ENCODE measurements around the gene KLHDC7B.

KLHDC7B gene

GRCh38 chr22:50577697-50577986 lies 31.9 kb downstream of the KLHDC7B start:
- DNase-seq (ENCODE audit: insufficient read length, low spot score) (no peak), FAIRE-seq (no peak)
- TF ChIP-seq POLR2AphosphoS5 (IDR thresholded peaks at IDR 0.05; ENCODE audit: low read depth, low read length) (no peak), POU2F2 (IDR thresholded peaks at IDR 0.05; ENCODE audit: low read depth, low read length) (no peak), SPI1 (IDR thresholded peaks at IDR 0.05; ENCODE audit: low read depth, low read length) (no peak), PAX5 (IDR thresholded peaks at IDR 0.05; ENCODE audit: insufficient read depth, low read length, severe bottlenecking) (no peak), TAF1 (IDR thresholded peaks at IDR 0.05; ENCODE audit: low read depth, low read length) (no peak), POLR2A (IDR thresholded peaks at IDR 0.05; ENCODE audit: low read depth, low read length) (no peak)

- no peak for DNase-seq (ENCODE audit: insufficient read length, low spot score)
- no peak for TF ChIP-seq POLR2AphosphoS5 (IDR thresholded peaks at IDR 0.05; ENCODE audit: low read depth, low read length)
- no peak for TF ChIP-seq TAF1 (IDR thresholded peaks at IDR 0.05; ENCODE audit: low read depth, low read length)
- no peak for TF ChIP-seq SPI1 (IDR thresholded peaks at IDR 0.05; ENCODE audit: low read depth, low read length)
- TF ChIP-seq POU2F2 (IDR thresholded peaks at IDR 0.05; ENCODE audit: low read depth, low read length): no peak
- no peak for FAIRE-seq
Measured at GRCh38 chr22:50577987-50578775, 32.5 kb downstream of the KLHDC7B start, which contains the start of gene CPT1B. CPT1B (minus strand) TSS chr22:50578427; CDS start chr22:50577915, 512 bp downstream.

GRCh38 chr22:50578776-50579310 lies 33.1 kb downstream of the KLHDC7B start:
- FAIRE-seq (no peak), DNase-seq (ENCODE audit: insufficient read length, low spot score) (no peak)

DNA sequence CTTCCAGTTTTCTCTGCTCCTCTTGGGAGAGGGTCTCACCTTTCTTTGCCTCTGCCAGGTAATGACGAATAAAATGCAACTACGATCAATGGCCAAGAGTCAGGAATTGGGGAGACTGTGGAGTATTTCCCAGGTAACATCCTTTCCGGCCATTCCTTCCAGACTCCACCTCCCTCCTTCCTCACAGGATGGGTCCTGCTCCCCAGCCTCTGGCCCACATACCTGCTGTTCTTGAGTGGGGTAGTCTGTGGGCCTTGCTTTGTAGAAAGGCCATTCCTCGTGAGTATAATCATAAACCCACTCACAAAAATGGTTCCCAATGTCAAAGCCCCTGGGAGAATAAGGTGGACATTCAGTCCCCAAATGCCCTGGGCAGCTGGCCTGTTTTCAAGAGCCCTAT lies 34.1 kb downstream of the KLHDC7B start:
- TF ChIP-seq SPI1 (IDR thresholded peaks at IDR 0.05; ENCODE audit: low read depth, low read length) (no peak), TAF1 (IDR thresholded peaks at IDR 0.05; ENCODE audit: low read depth, low read length) (no peak), PAX5 (IDR thresholded peaks at IDR 0.05; ENCODE audit: insufficient read depth, low read length, severe bottlenecking) (no peak), POLR2A (IDR thresholded peaks at IDR 0.05; ENCODE audit: low read depth, low read length) (no peak), POU2F2 (IDR thresholded peaks at IDR 0.05; ENCODE audit: low read depth, low read length) (no peak), POLR2AphosphoS5 (IDR thresholded peaks at IDR 0.05; ENCODE audit: low read depth, low read length) (no peak)
- FAIRE-seq (no peak), DNase-seq (ENCODE audit: insufficient read length, low spot score) (no peak)

More at GRCh38 chr22:50578776-50579310, 33.1 kb downstream of the KLHDC7B start:
- TF ChIP-seq POLR2A (IDR thresholded peaks at IDR 0.05; ENCODE audit: low read depth, low read length) (no peak), SPI1 (IDR thresholded peaks at IDR 0.05; ENCODE audit: low read depth, low read length) (no peak), POU2F2 (IDR thresholded peaks at IDR 0.05; ENCODE audit: low read depth, low read length) (no peak), TAF1 (IDR thresholded peaks at IDR 0.05; ENCODE audit: low read depth, low read length) (no peak), PAX5 (IDR thresholded peaks at IDR 0.05; ENCODE audit: insufficient read depth, low read length, severe bottlenecking) (no peak), POLR2AphosphoS5 (IDR thresholded peaks at IDR 0.05; ENCODE audit: low read depth, low read length) (no peak)

GRCh38 chr22:50581031-50581949 lies 35.6 kb downstream of the KLHDC7B start:
- DNase-seq (ENCODE audit: insufficient read length, low spot score) (no peak), FAIRE-seq (no peak)
- TF ChIP-seq POLR2AphosphoS5 (IDR thresholded peaks at IDR 0.05; ENCODE audit: low read depth, low read length) (no peak), POLR2A (IDR thresholded peaks at IDR 0.05; ENCODE audit: low read depth, low read length) (no peak), POU2F2 (IDR thresholded peaks at IDR 0.05; ENCODE audit: low read depth, low read length) (no peak), TAF1 (IDR thresholded peaks at IDR 0.05; ENCODE audit: low read depth, low read length) (no peak), PAX5 (IDR thresholded peaks at IDR 0.05; ENCODE audit: insufficient read depth, low read length, severe bottlenecking) (no peak), SPI1 (IDR thresholded peaks at IDR 0.05; ENCODE audit: low read depth, low read length) (no peak)

DNA sequence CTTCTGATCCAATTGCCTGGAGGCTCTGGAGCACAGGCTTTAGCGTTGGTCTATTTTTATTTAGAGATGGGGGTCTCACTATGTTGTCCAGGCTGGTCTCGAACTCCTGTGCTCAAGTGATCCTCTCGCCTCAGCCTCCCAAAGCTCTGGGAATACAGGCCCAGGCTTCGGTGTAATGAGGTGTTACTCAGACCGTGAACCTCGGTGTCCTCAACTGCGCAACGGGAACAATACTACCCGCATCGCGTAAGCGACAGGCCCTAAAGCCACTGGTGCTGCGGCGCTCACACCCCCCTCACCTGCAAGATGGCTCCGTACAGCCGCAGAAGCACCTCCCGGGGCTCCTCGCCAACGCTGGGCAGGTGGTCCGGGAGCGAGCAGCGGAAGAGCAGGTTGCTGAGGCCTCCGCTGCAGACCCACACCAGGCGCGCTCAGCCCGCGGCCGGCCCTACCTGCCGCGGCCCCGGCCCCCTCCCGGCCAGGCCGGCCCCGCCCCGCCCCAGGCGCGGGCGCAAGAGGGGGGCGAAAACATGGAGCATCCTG lies 36.3 kb downstream of the KLHDC7B start:
- DNase-seq (ENCODE audit: insufficient read length, low spot score) (no peak), FAIRE-seq (no peak)
- TF ChIP-seq TAF1 (IDR thresholded peaks at IDR 0.05; ENCODE audit: low read depth, low read length): peak; percentile 57; the same call in 1 of the 2 replicates
- TF ChIP-seq POLR2A (IDR thresholded peaks at IDR 0.05; ENCODE audit: low read depth, low read length): no peak

GRCh38 chr22:50582493-50583293 lies 37.0 kb downstream of the KLHDC7B start, which contains the start of gene CHKB:
CHKB (minus strand) TSS chr22:50582849; CDS start chr22:50582781, 68 bp downstream.
- TF ChIP-seq POU2F2 (IDR thresholded peaks at IDR 0.05; ENCODE audit: low read depth, low read length) (no peak), POLR2A (IDR thresholded peaks at IDR 0.05; ENCODE audit: low read depth, low read length) (peak; percentile 32; the same call in 1 of the 2 replicates), POLR2AphosphoS5 (IDR thresholded peaks at IDR 0.05; ENCODE audit: low read depth, low read length) (0 out of 2 replicates have a peak, but pooled peaks have one; percentile 37), TAF1 (IDR thresholded peaks at IDR 0.05; ENCODE audit: low read depth, low read length) (peak; percentile 30), PAX5 (IDR thresholded peaks at IDR 0.05; ENCODE audit: insufficient read depth, low read length, severe bottlenecking) (no peak), SPI1 (IDR thresholded peaks at IDR 0.05; ENCODE audit: low read depth, low read length) (no peak)
- peak; percentile 98 for FAIRE-seq
- peak; percentile 100 for DNase-seq (ENCODE audit: insufficient read length, low spot score)

GRCh38 chr22:50583294-50583861 lies 37.7 kb downstream of the KLHDC7B start:
- TF ChIP-seq TAF1 (IDR thresholded peaks at IDR 0.05; ENCODE audit: low read depth, low read length): no peak
- no peak for DNase-seq (ENCODE audit: insufficient read length, low spot score)
- no peak for FAIRE-seq
